CD14-positive monocyte (primary cell): ENCODE results near the gene RNASEH2C. TPM values are rescaled to one million over a fixed set of nuclear protein-coding genes. Genes with fewer than 3 reads are reported as not detected.
"Not testable (repeated sequence)": the region's sequence is repeated elsewhere in the genome, so short reads cannot be mapped to it uniquely, and the experiment has no call there.

Source experiments
- DNase-seq, 3 donors: peaks; one replicate each; pipeline ENCODE4 v3.0.0-alpha.2; 2011 to 2022
- H2AFZ ChIP-seq: 2 replicates; pipeline ENCODE4 v1.6.0; 2012; ENCODE audit warnings: mild to moderate bottlenecking, low read depth, low read length, inconsistent platforms; ENCODE audit not compliant: insufficient read depth, poor library complexity, severe bottlenecking
- H3K27ac ChIP-seq, 2 donors: 1 replicate in 1 of 2; 2 replicates in 1 of 2; pipeline ENCODE4 v1.5.1; 2012 to 2013; ENCODE audit warnings: low read length in 2 of 2, control low read depth in 1 of 2, inconsistent platforms in 1 of 2, low read depth in 1 of 2, mild to moderate bottlenecking in 1 of 2
- H3K27me3 ChIP-seq, 2 donors: one replicate each; pipeline versions ENCODE4 v1.6.0 to v1.6.1; 2011 to 2013; ENCODE audit warnings: low read length in 2 of 2; ENCODE audit not compliant: control insufficient read depth in 2 of 2, insufficient read depth in 2 of 2
- H3K36me3 ChIP-seq, 2 donors: replicated peaks in 1 of 2; 1 replicate in 1 of 2; 2 replicates in 1 of 2; pipeline versions ENCODE4 v1.5.1 to v1.6.1; 2012 to 2013; ENCODE audit warnings: low read length in 2 of 2, control low read depth in 1 of 2, inconsistent platforms in 1 of 2, mild to moderate bottlenecking in 1 of 2; ENCODE audit not compliant: insufficient read depth in 2 of 2, control insufficient read depth in 1 of 2
- H3K4me1 ChIP-seq, 2 donors: 1 replicate in 1 of 2; 2 replicates in 1 of 2; pipeline versions ENCODE4 v1.5.1 to v1.6.1; 2012 to 2013; ENCODE audit warnings: low read length in 2 of 2, control low read depth in 1 of 2, inconsistent platforms in 1 of 2, mild to moderate bottlenecking in 1 of 2, moderate library complexity in 1 of 2; ENCODE audit not compliant: insufficient read depth in 2 of 2, control insufficient read depth in 1 of 2
- H3K4me2 ChIP-seq: replicated peaks from 2 replicates; pipeline ENCODE3; 2012; ENCODE audit warnings: low read length, moderate library complexity, mild to moderate bottlenecking; ENCODE audit not compliant: poor library complexity, severe bottlenecking; ENCODE audit errors: extremely low read depth
- H3K4me3 ChIP-seq, 3 experiments: fragments of 200-600 bp in 1 of 3; sonication (generic) in 1 of 3; replicated peaks in 1 of 3; 1 replicate in 2 of 3; 2 replicates in 1 of 3; pipeline ENCODE4 v1.5.1; 2011 to 2013; ENCODE audit warnings: low read length in 3 of 3, mild to moderate bottlenecking in 3 of 3, control low read depth in 2 of 3, low read depth in 2 of 3, inconsistent platforms in 1 of 3, moderate library complexity in 1 of 3
- H3K79me2 ChIP-seq: 2 replicates; pipeline ENCODE4 v1.6.0; 2012; ENCODE audit warnings: mild to moderate bottlenecking, control low read depth, inconsistent platforms, low read length, moderate library complexity; ENCODE audit not compliant: insufficient read depth
- H3K9ac ChIP-seq: 2 replicates; pipeline ENCODE4 v1.6.0; 2017; ENCODE audit warnings: low read length, mild to moderate bottlenecking; ENCODE audit not compliant: insufficient read depth, poor library complexity, severe bottlenecking
- H3K9me3 ChIP-seq, 2 donors: replicated peaks in 1 of 2; 1 replicate in 1 of 2; 2 replicates in 1 of 2; pipeline versions ENCODE4 v1.5.1 to v1.6.1; 2012 to 2013; ENCODE audit warnings: low read length in 2 of 2, control low read depth in 1 of 2; ENCODE audit not compliant: control insufficient read depth in 1 of 2, insufficient read depth in 1 of 2
- H4K20me1 ChIP-seq: 2 replicates; pipeline ENCODE4 v1.6.0; 2012; ENCODE audit warnings: mild to moderate bottlenecking, low read length, control low read depth, moderate library complexity; ENCODE audit not compliant: insufficient read depth
- H3K27ac Mint-ChIP-seq, 7 donors: one replicate each; pipeline ENCODE4 v1.8.0; 2020; ENCODE audit warnings: mild to moderate bottlenecking in 7 of 7, mixed read lengths in 7 of 7, moderate library complexity in 6 of 7, inconsistent platforms in 2 of 7
- H3K27me3 Mint-ChIP-seq, 3 donors: one replicate each; pipeline ENCODE4 v1.8.0; 2021 to 2022; ENCODE audit warnings: low read depth in 3 of 3, mild to moderate bottlenecking in 3 of 3, mixed read lengths in 3 of 3, moderate library complexity in 3 of 3, inconsistent platforms in 1 of 3
- H3K36me3 Mint-ChIP-seq, 2 donors: one replicate each; pipeline ENCODE4 v1.8.0; 2020; ENCODE audit warnings: mixed read lengths in 2 of 2, inconsistent platforms in 1 of 2, mild to moderate bottlenecking in 1 of 2
- H3K4me1 Mint-ChIP-seq: one replicate; pipeline ENCODE4 v1.8.0; 2020; ENCODE audit warnings: mild to moderate bottlenecking, mixed read lengths
- H3K4me3 Mint-ChIP-seq, 2 donors: one replicate each; pipeline ENCODE4 v1.8.0; 2020; ENCODE audit warnings: mild to moderate bottlenecking in 2 of 2, mixed read lengths in 2 of 2, moderate library complexity in 1 of 2
- H3K9me3 Mint-ChIP-seq, 7 donors: one replicate each; pipeline ENCODE4 v1.8.0; 2020 to 2022; ENCODE audit warnings: mixed read lengths in 7 of 7, mild to moderate bottlenecking in 6 of 7, moderate library complexity in 6 of 7, inconsistent platforms in 2 of 7
- WGBS: methylation state at CpG from one replicate; pipeline ENCODE4 v1.1.5; 2013; ENCODE audit warnings: missing lambda C conversion rate; ENCODE audit not compliant: insufficient coverage; 5-methylcytosine and 5-hydroxymethylcytosine counted together
- intact Hi-C, 2 donors: fragments of 100-400 bp; cut with micrococcal nuclease; formaldehyde crosslinking; loops; one replicate each; pipeline versions ENCODE4 v1.15.0 to v1.15.1; 2023
- polyA plus RNA-seq, 3 donors: library from polyadenylated mRNA; depleted of rRNA in 1 of 3; unstranded in 2 of 3; stranded (reverse) in 1 of 3; fragments of 300-500 nt in 2 of 3; fragments of >200 nt in 1 of 3; fragmentation: Illumina TruSeq in 2 of 3; gene quantifications; 1 replicate in 2 of 3; 2 replicates in 1 of 3; pipeline ENCODE4 v1.2.3, GENCODE V29; 2012 to 2021
- TF ChIP-seq, protein P1 (sequence below): fragments of 200-600 bp; IDR thresholded peaks from one replicate; pipeline ENCODE4 v1.8.0; 2022; ENCODE audit warnings: antibody characterized with exemption, mild to moderate bottlenecking

RNASEH2C gene
- polyA plus RNA-seq, 3 donors, result 33.3 to 131 (median 95.2) TPM

DNA sequence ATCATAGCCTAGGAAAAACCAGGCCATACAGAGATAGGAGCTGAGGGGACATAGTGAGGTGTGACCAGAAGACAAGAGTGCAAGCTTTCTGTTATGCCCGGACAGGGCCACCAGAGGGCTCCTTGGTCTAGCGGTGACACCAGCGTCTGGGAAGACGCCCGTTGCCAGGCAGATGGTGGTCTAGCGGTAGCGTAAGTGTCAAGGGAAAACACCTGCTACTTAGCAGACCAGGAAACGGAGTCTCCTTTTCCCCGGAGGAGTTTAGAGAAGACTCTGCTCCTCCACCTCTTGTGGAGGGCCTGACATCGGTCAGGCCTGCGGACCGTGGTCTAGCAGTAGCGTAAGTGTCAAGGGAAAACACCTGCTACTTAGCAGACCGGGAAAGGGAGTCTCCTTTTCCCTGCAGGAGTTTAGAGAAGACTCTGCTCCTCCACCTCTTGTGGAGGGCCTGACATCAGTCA, 14.3 kb downstream of the RNASEH2C start:
- not testable (repeated sequence) for H3K4me1 Mint-ChIP-seq, H3K27me3 Mint-ChIP-seq, H4K20me1 ChIP-seq, H3K79me2 ChIP-seq, H3K36me3 Mint-ChIP-seq, H3K27ac Mint-ChIP-seq, H3K27ac ChIP-seq, H3K9me3 Mint-ChIP-seq, H3K4me2 ChIP-seq, H3K9me3 ChIP-seq, H3K4me3 ChIP-seq, H3K9ac ChIP-seq, H3K27me3 ChIP-seq, H3K36me3 ChIP-seq
- Histone ChIP-seq H3K4me1 (peaks cover 10 to 16% of the 10 kb centered on the region in 2 donors), H2AFZ (peak overlapping the region; percentile 41)
- intact Hi-C loops, result loop anchor here in 1 of 2 donors (10.0 kb wide), 1 partner anchor 82 kb away; no protein-coding TSS in a partner anchor
- H3K4me3 Mint-ChIP-seq, result peak overlapping the region in 1 of 2 donors; percentile 51
- TF ChIP-seq, protein P1, sequence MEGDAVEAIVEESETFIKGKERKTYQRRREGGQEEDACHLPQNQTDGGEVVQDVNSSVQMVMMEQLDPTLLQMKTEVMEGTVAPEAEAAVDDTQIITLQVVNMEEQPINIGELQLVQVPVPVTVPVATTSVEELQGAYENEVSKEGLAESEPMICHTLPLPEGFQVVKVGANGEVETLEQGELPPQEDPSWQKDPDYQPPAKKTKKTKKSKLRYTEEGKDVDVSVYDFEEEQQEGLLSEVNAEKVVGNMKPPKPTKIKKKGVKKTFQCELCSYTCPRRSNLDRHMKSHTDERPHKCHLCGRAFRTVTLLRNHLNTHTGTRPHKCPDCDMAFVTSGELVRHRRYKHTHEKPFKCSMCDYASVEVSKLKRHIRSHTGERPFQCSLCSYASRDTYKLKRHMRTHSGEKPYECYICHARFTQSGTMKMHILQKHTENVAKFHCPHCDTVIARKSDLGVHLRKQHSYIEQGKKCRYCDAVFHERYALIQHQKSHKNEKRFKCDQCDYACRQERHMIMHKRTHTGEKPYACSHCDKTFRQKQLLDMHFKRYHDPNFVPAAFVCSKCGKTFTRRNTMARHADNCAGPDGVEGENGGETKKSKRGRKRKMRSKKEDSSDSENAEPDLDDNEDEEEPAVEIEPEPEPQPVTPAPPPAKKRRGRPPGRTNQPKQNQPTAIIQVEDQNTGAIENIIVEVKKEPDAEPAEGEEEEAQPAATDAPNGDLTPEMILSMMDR, result peak; percentile 92
- DNase-seq, result peak; percentile 42 to 75 (median 47)
- 12% methylated on average over 12 of the region's 14 CpGs for WGBS

DNA sequence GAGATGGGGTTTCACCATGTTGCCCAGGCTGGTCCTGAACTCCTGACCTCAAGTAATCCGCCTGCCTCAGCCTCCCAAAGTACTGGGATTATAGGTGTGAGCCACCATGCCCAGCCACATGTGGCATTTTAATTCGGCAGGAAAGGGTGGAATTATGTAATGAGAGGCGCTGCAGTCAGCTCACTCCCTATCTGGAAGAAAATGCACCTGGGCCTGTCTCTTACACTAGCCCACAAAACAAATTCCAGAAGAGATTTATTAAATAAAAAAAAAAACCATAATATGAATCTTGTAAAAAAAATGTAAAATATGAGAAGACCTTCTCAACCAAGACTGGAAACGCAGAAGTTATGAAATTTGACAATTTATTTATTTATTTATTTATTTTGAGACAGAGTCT, 16.8 kb downstream of the RNASEH2C start:
- H3K79me2 ChIP-seq, result no peaks in the 10 kb centered on the region
- Mint-ChIP-seq H3K9me3 (peaks cover 0 to 1% (median 0%) of the 10 kb centered on the region in 7 donors), H3K4me3 (no peak overlapping the region), H3K27me3 (peaks cover 2 to 3% (median 2%) of the 10 kb centered on the region in 3 donors), H3K27ac (no peak overlapping the region), H3K36me3 (no peaks in the 10 kb centered on the region), H3K4me1 (peaks cover 6% of the 10 kb centered on the region)
- H3K36me3 ChIP-seq, result no peaks in the 10 kb centered on the region
- no peak for DNase-seq
- H3K4me3 ChIP-seq, result no peak overlapping the region
- intact Hi-C loops, result loop anchor here in 1 of 2 donors (10.0 kb wide), 1 partner anchor 79 kb away; no protein-coding TSS in a partner anchor
- H3K4me2 ChIP-seq, result no peak overlapping the region
- 100% methylated on average over 1 of the region's 4 CpGs for WGBS
- H3K27ac ChIP-seq, result no peak overlapping the region
- peaks cover 0 to 4% of the 10 kb centered on the region in 2 donors for H3K4me1 ChIP-seq
- H3K9ac ChIP-seq, result no peak overlapping the region
- no peak overlapping the region for H2AFZ ChIP-seq
- H3K9me3 ChIP-seq, result no peaks in the 10 kb centered on the region
- H3K27me3 ChIP-seq, result no peaks in the 10 kb centered on the region
- H4K20me1 ChIP-seq, result no peaks in the 10 kb centered on the region
- TF ChIP-seq, protein P1, result no peak
